GM12891 (cell line): ENCODE data around the gene ALDH7A1.

ENCODE experiments used
- POLR2AphosphoS5 ChIP-seq: IDR thresholded peaks from 2 replicates; pipeline ENCODE4 v1.6.1; 2011; ENCODE audit warnings: low read depth, low read length, control low read depth
- POU2F2 ChIP-seq: IDR thresholded peaks from 2 replicates; pipeline ENCODE4 v1.6.1; 2011; ENCODE audit warnings: low read depth, mild to moderate bottlenecking, control low read depth, low read length, moderate library complexity
- SPI1 ChIP-seq: IDR thresholded peaks from 2 replicates; pipeline ENCODE4 v1.6.1; 2011; ENCODE audit warnings: low read depth, low read length, control low read depth

- no peak for TF ChIP-seq POU2F2
- no peak for TF ChIP-seq SPI1
- no peak for TF ChIP-seq POLR2AphosphoS5
These were observed 85.7 kb downstream of the ALDH7A1 start for GRCh38 chr5:126509339-126509738.
